Panc1 (cell line): ENCODE measurements around the gene GUCY1A1. TPM values are rescaled to one million over a fixed set of nuclear protein-coding genes. Genes with fewer than 3 reads are reported as not detected.

Experiments used
- ATAC-seq: fragments of 200-7000 bp; cut with Tn5 transposase; 2 replicates; pipeline ENCODE4 v1.9.1; 2020; ENCODE audit warnings: mild to moderate bottlenecking, moderate library complexity
- BruUV-seq: library from RNA; stranded (reverse); fragments of 400-500 nt; replicated peaks from 2 replicates; lab custom pipeline; 2021; lab: Mats Ljungman, UMichigan
- CTCF ChIA-PET: fragments of 300-600 bp; sonication (Branson Sonifier 250); formaldehyde crosslinking; loops from one replicate; lab custom pipeline; 2022; ENCODE audit warnings: antibody characterized with exemption; lab: Charles Lee
- POLR2A ChIA-PET: fragments of 300-600 bp; sonication (Branson Sonifier 250); formaldehyde crosslinking; loops from one replicate; lab custom pipeline; 2022; ENCODE audit warnings: antibody characterized with exemption; lab: Charles Lee
- DNase-seq: peaks from one replicate; pipeline ENCODE4 v3.0.0-alpha.2; 2010; ENCODE audit warnings: low read depth, low spot score
- H3K27ac ChIP-seq: 2 replicates; pipeline ENCODE4 v1.5.1; 2011; ENCODE audit warnings: mild to moderate bottlenecking, low read length, inconsistent platforms
- H3K27me3 ChIP-seq: fragments of 200-500 bp; sonication (Bioruptor generic); 2 replicates; pipeline ENCODE4 v1.6.0; 2014; ENCODE audit warnings: low read length, inconsistent platforms; ENCODE audit not compliant: control insufficient read depth, insufficient read depth
- H3K36me3 ChIP-seq: fragments of 200-500 bp; sonication (Bioruptor generic); 2 replicates; pipeline ENCODE4 v1.5.1; 2014; ENCODE audit warnings: inconsistent platforms, mild to moderate bottlenecking, low read length, moderate library complexity; ENCODE audit not compliant: control insufficient read depth, insufficient read depth
- H3K4me1 ChIP-seq: 2 replicates; pipeline ENCODE4 v1.5.1; 2011; ENCODE audit warnings: inconsistent platforms, mild to moderate bottlenecking, low read length, moderate library complexity; ENCODE audit not compliant: control insufficient read depth, insufficient read depth
- H3K4me3 ChIP-seq, 2 experiments: 2 replicates each; pipeline ENCODE4 v1.5.1; 2011 to 2012; ENCODE audit warnings: low read depth in 2 of 2, low read length in 2 of 2, mild to moderate bottlenecking in 2 of 2, inconsistent platforms in 1 of 2, moderate library complexity in 1 of 2
- H3K9me3 ChIP-seq: fragments of 200-500 bp; sonication (Bioruptor generic); 2 replicates; pipeline ENCODE4 v1.5.1; 2014; ENCODE audit warnings: low read depth, mild to moderate bottlenecking, inconsistent platforms, low read length, moderate library complexity; ENCODE audit not compliant: control insufficient read depth, insufficient read depth
- CTCF ChIP-seq: fragments of 450-650 bp; IDR thresholded peaks from 2 replicates; pipeline ENCODE4 v1.5.1; 2017; ENCODE audit warnings: mild to moderate bottlenecking
- POLR2AphosphoS5 ChIP-seq: IDR thresholded peaks from 2 replicates; pipeline ENCODE4 v1.6.1; 2012; ENCODE audit warnings: mild to moderate bottlenecking, low read depth, low read length, moderate library complexity
- SIN3A ChIP-seq: IDR thresholded peaks from 2 replicates; pipeline ENCODE4 v1.6.1; 2012; ENCODE audit warnings: low read depth, mild to moderate bottlenecking, low read length, moderate library complexity, borderline replicate concordance; ENCODE audit not compliant: insufficient read depth
- TCF7L2 ChIP-seq: IDR thresholded peaks from 2 replicates; pipeline ENCODE4 v1.6.1; 2011; ENCODE audit warnings: mild to moderate bottlenecking, low read depth, low read length, inconsistent platforms
- in situ Hi-C: cut with HindIII; loops from 2 replicates; pipeline ENCODE4 v1.10.0; 2016; ENCODE audit warnings: low sequenced_read_pairs, low pct_unique_long_range_greater_than_20kb
- intact Hi-C: fragments of 100-400 bp; cut with micrococcal nuclease; formaldehyde crosslinking; loops from one replicate; pipeline ENCODE4 v1.10.0; 2022; ENCODE audit not compliant: unreplicated experiment
- total RNA-seq: library from RNA; stranded (reverse); gene quantifications from one replicate; pipeline ENCODE4 v1.2.1, GENCODE V29; 2021; ENCODE audit not compliant: unreplicated experiment
- TF ChIP-seq, protein P1 (sequence below), 2 experiments: IDR thresholded peaks; 2 replicates each; pipeline ENCODE4 v1.6.1; 2011 to 2012; ENCODE audit warnings: low read depth in 2 of 2, control low read depth in 1 of 2, low read length in 1 of 2, mild to moderate bottlenecking in 1 of 2, moderate library complexity in 1 of 2; ENCODE audit not compliant: insufficient read depth in 1 of 2

The GUCY1A1 gene
- total RNA-seq, 1 experiment from 2014 or later = 0.57 TPM

- in situ Hi-C loops (no loop called here), intact Hi-C loops (no loop called here)
- ChIA-PET CTCF (no interaction called here), POLR2A (no interaction called here)
- Histone ChIP-seq H3K9me3 (no peaks in the 10 kb centered on the region), H3K27ac (no peak overlapping the region), H3K27me3 (no peaks in the 10 kb centered on the region), H3K4me1 (no peaks in the 10 kb centered on the region), H3K36me3 (no peaks in the 10 kb centered on the region), H3K4me3 (no peak overlapping the region)
- BruUV-seq = no TSS peak
- ATAC-seq (no peak), DNase-seq (no peak)
- TF ChIP-seq TCF7L2 (no peak), SIN3A (no peak), POLR2AphosphoS5 (no peak), CTCF (no peak)
- TF ChIP-seq, protein P1, sequence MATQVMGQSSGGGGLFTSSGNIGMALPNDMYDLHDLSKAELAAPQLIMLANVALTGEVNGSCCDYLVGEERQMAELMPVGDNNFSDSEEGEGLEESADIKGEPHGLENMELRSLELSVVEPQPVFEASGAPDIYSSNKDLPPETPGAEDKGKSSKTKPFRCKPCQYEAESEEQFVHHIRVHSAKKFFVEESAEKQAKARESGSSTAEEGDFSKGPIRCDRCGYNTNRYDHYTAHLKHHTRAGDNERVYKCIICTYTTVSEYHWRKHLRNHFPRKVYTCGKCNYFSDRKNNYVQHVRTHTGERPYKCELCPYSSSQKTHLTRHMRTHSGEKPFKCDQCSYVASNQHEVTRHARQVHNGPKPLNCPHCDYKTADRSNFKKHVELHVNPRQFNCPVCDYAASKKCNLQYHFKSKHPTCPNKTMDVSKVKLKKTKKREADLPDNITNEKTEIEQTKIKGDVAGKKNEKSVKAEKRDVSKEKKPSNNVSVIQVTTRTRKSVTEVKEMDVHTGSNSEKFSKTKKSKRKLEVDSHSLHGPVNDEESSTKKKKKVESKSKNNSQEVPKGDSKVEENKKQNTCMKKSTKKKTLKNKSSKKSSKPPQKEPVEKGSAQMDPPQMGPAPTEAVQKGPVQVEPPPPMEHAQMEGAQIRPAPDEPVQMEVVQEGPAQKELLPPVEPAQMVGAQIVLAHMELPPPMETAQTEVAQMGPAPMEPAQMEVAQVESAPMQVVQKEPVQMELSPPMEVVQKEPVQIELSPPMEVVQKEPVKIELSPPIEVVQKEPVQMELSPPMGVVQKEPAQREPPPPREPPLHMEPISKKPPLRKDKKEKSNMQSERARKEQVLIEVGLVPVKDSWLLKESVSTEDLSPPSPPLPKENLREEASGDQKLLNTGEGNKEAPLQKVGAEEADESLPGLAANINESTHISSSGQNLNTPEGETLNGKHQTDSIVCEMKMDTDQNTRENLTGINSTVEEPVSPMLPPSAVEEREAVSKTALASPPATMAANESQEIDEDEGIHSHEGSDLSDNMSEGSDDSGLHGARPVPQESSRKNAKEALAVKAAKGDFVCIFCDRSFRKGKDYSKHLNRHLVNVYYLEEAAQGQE (IDR thresholded peaks at IDR 0.05; ENCODE audit: insufficient read depth in 1 of 2, low read depth in 2 of 2, low read length in 1 of 2) = no peak
Observed at GRCh38 chr4:155618183-155618838, 48.3 kb upstream of the GUCY1A1 start.

DNA sequence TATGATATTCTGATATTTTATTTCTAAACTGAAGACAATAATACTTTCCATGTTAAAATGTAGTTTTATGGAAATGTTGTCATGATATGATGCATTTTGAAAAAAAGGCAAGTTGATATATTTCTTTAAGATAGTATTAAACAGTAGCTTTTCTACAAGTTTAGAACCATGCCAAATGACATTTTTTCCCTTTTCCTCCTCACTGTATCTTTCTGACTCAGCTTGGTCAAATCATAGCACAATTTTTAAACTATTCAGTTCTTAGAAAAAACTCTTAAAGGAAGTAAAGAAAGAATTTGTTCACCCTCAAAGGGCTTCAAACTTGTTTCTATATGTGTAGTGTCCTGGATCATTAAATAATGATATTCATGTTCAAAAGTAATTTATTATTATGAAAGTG lies 46.0 kb upstream of the GUCY1A1 start:
- ATAC-seq (no peak), DNase-seq (no peak)
- BruUV-seq = no TSS peak
- TF ChIP-seq, protein P1 (IDR thresholded peaks at IDR 0.05; ENCODE audit: insufficient read depth in 1 of 2, low read depth in 2 of 2, low read length in 1 of 2) = no peak
- no peak for TF ChIP-seq CTCF
- TF ChIP-seq POLR2AphosphoS5 = no peak
- TF ChIP-seq TCF7L2 = no peak
- TF ChIP-seq SIN3A = no peak
- no peaks in the 10 kb centered on the region for H3K27me3 ChIP-seq
- ChIA-PET POLR2A (no interaction called here), CTCF (no interaction called here)
- no peak overlapping the region for H3K4me3 ChIP-seq
- no peaks in the 10 kb centered on the region for H3K36me3 ChIP-seq
- no peak overlapping the region for H3K27ac ChIP-seq
- intact Hi-C loops = no loop called here
- in situ Hi-C loops = no loop called here
- H3K4me1 ChIP-seq = no peaks in the 10 kb centered on the region
- H3K9me3 ChIP-seq = no peaks in the 10 kb centered on the region
